K562 (cell line): ENCODE results near the gene DCP1B. TPM values are rescaled to one million over a fixed set of nuclear protein-coding genes. Genes with fewer than 3 reads are reported as not detected.

Experiments used
- ATAC-seq: fragments of 200-7000 bp; cut with Tn5 transposase; 3 replicates; pipeline ENCODE4 v1.9.1; 2020; ENCODE audit warnings: moderate library complexity
- Bru-seq: library from RNA; stranded (reverse); fragments of 400-500 nt; gene quantifications from one replicate; lab custom pipeline; 2021; lab: Mats Ljungman, UMichigan
- BruChase-seq, 2 experiments: library from RNA; stranded (reverse); fragments of 400-500 nt; gene quantifications; one replicate each; lab custom pipeline; 2021; lab: Mats Ljungman, UMichigan
- BruUV-seq: library from RNA; stranded (reverse); fragments of 400-500 nt; replicated peaks from 2 replicates; lab custom pipeline; 2021; lab: Mats Ljungman, UMichigan
- CTCF ChIA-PET: fragments of 300-600 bp; formaldehyde crosslinking; extraction: SDS; loops from one replicate; lab custom pipeline; 2021; ENCODE audit warnings: low intra/inter-chr PET ratio; lab: Yijun Ruan, JAX
- POLR2A ChIA-PET: fragments of 300-600, 350-650 bp; sonication (Branson Sonifier 250); formaldehyde crosslinking; extraction: SDS; loops from one replicate; lab custom pipeline; 2021; ENCODE audit warnings: antibody characterized with exemption, inconsistent platforms; lab: Yijun Ruan, JAX
- DNase-seq, 4 experiments: peaks; one replicate each; pipeline versions ENCODE4 v3.0.0 to v3.0.0-alpha.2; 2011 to 2018; ENCODE audit warnings: low spot score in 3 of 4, mixed read lengths in 3 of 4; ENCODE audit errors: extremely low read depth in 1 of 4
- FAIRE-seq: peaks from 2 replicates; lab custom pipeline; 2011; peaks lifted over from hg19 to GRCh38; lab: Jason Lieb, UNC
- H2AFZ ChIP-seq: 2 replicates; pipeline ENCODE4 v1.6.0; 2011; ENCODE audit warnings: low read depth, low read length, control low read depth, inconsistent platforms
- H3K27ac ChIP-seq: fragments of 200-600 bp; 3 replicates; pipeline ENCODE4 v1.8.0; 2011; ENCODE audit warnings: low read depth, mild to moderate bottlenecking, control low read depth, inconsistent platforms, low read length, moderate library complexity, mixed read lengths; ENCODE audit errors: extremely low read depth
- H3K27me3 ChIP-seq, 2 experiments: fragments of 300-600 bp in 1 of 2; 2 replicates in 1 of 2; 3 replicates in 1 of 2; pipeline versions ENCODE4 v1.6.0 to v1.8.0; 2011; ENCODE audit warnings: inconsistent platforms in 2 of 2, low read length in 2 of 2, mild to moderate bottlenecking in 1 of 2, mixed read lengths in 1 of 2, moderate library complexity in 1 of 2; ENCODE audit not compliant: control insufficient read depth in 2 of 2, insufficient read depth in 2 of 2
- H3K36me3 ChIP-seq: fragments of 300-600 bp; 3 replicates; pipeline ENCODE4 v1.8.0; 2011; ENCODE audit warnings: mild to moderate bottlenecking, low read length, inconsistent platforms; ENCODE audit not compliant: control insufficient read depth, insufficient read depth
- H3K4me1 ChIP-seq, 2 experiments: fragments of 200-600 bp in 1 of 2; replicated peaks in 1 of 2; 2 replicates in 1 of 2; 3 replicates in 1 of 2; pipeline versions ENCODE4 v1.5.1 to v1.8.0; 2011; ENCODE audit warnings: inconsistent platforms in 2 of 2, low read length in 2 of 2, mild to moderate bottlenecking in 1 of 2, mixed read lengths in 1 of 2, moderate library complexity in 1 of 2; ENCODE audit not compliant: control insufficient read depth in 2 of 2, insufficient read depth in 2 of 2
- H3K4me2 ChIP-seq: 2 replicates; pipeline ENCODE4 v1.6.1; 2011; ENCODE audit warnings: low read length, control low read depth, inconsistent platforms, mixed read lengths; ENCODE audit not compliant: insufficient read depth
- H3K4me3 ChIP-seq: fragments of 200-600 bp; sonication (generic), shearing (Covaris generic); 2 replicates; pipeline ENCODE4 v1.5.1; 2016; ENCODE audit warnings: control low read depth, inconsistent platforms
- H3K79me2 ChIP-seq: fragments of 200-600 bp; 3 replicates; pipeline ENCODE4 v1.8.0; 2011; ENCODE audit warnings: low read length, inconsistent platforms; ENCODE audit not compliant: control insufficient read depth, insufficient read depth
- H3K9ac ChIP-seq, 2 experiments: 2 replicates each; pipeline versions ENCODE4 v1.6.0 to v1.6.1; 2011; ENCODE audit warnings: low read depth in 2 of 2, low read length in 2 of 2, control low read depth in 1 of 2, inconsistent platforms in 1 of 2, mild to moderate bottlenecking in 1 of 2, mixed read lengths in 1 of 2; ENCODE audit not compliant: insufficient read depth in 1 of 2
- H3K9me1 ChIP-seq: one replicate; pipeline ENCODE4 v1.6.0; 2011; ENCODE audit warnings: inconsistent platforms, mild to moderate bottlenecking, low read length, moderate library complexity; ENCODE audit not compliant: control insufficient read depth, insufficient read depth
- H3K9me3 ChIP-seq: replicated peaks from 2 replicates; pipeline ENCODE4 v1.5.1; 2011; ENCODE audit warnings: low read depth, low read length, inconsistent platforms; ENCODE audit not compliant: control insufficient read depth, insufficient read depth
- H4K20me1 ChIP-seq: replicated peaks from 2 replicates; pipeline ENCODE4 v1.6.1; 2011; ENCODE audit warnings: low read length, inconsistent platforms, mixed read lengths; ENCODE audit not compliant: control insufficient read depth, insufficient read depth
- ATF7 ChIP-seq: fragments of 450-650 bp; IDR thresholded peaks from 2 replicates; pipeline ENCODE4 v1.7.1; 2014; ENCODE audit warnings: mild to moderate bottlenecking, moderate library complexity
- CBFA2T2 ChIP-seq: fragments of 450-650 bp; conservative IDR thresholded peaks from 2 replicates; pipeline ENCODE4 v1.6.1; 2017; ENCODE audit warnings: mild to moderate bottlenecking
- CCNT2 ChIP-seq: IDR thresholded peaks from 2 replicates; pipeline ENCODE4 v1.6.1; 2011; ENCODE audit warnings: borderline replicate concordance, low read depth, mild to moderate bottlenecking, moderate library complexity, mixed read lengths, low read length; ENCODE audit not compliant: insufficient read length; ENCODE audit errors: extremely low read depth
- HDAC3 ChIP-seq: fragments of 450-650 bp; IDR thresholded peaks from 2 replicates; pipeline ENCODE4 v1.6.1; 2018; ENCODE audit warnings: borderline replicate concordance, mild to moderate bottlenecking, moderate library complexity; ENCODE audit not compliant: partially characterized antibody
- SRF ChIP-seq, 2 experiments: fragments of 250-450, 450-650 bp in 1 of 2; sonication (Bioruptor Pico) in 1 of 2; sonication (generic) in 1 of 2; formaldehyde crosslinking; IDR thresholded peaks; 2 replicates each; pipeline versions ENCODE4 v1.5.0 to v1.5.1; 2020 to 2022; ENCODE audit warnings: mild to moderate bottlenecking in 1 of 2, missing genetic modification reagents in 1 of 2
- U2AF1 ChIP-seq: fragments of 200-400 bp; formaldehyde crosslinking; optimal IDR thresholded peaks from 2 replicates; pipeline ENCODE3; 2017; ENCODE audit warnings: mild to moderate bottlenecking, low read depth, low read length, moderate library complexity
- ZNF263 ChIP-seq: sonication (generic); formaldehyde crosslinking; IDR thresholded peaks from 2 replicates; pipeline ENCODE4 v1.8.0; 2022; ENCODE audit warnings: mild to moderate bottlenecking, missing genetic modification reagents, borderline replicate concordance
- ZNF398 ChIP-seq: fragments of 250-450 bp; sonication (Bioruptor Pico); IDR thresholded peaks from 2 replicates; pipeline ENCODE4 v1.8.0; 2021; ENCODE audit warnings: moderate library complexity, mild to moderate bottlenecking, inconsistent platforms
- WGBS: fragments of 100-300 bp; shearing (Covaris generic); methylation state at CpG from one replicate; pipeline ENCODE4 v1.1.6; 2016; ENCODE audit warnings: low coverage, mixed read lengths; ENCODE audit not compliant: insufficient coverage; ENCODE audit errors: missing lambda C conversion rate; 5-methylcytosine and 5-hydroxymethylcytosine counted together
- in situ Hi-C: fragments of 300-500 bp; cut with MboI; formaldehyde crosslinking; loops from 4 replicates; pipeline ENCODE4 v1.15.0; 2018; ENCODE audit warnings: inconsistent platforms, mixed read lengths
- intact Hi-C: fragments of 100-400 bp; cut with micrococcal nuclease; formaldehyde crosslinking; loops from 2 replicates; pipeline ENCODE4 v1.14.2; 2022
- long read RNA-seq, 3 experiments: library from polyadenylated mRNA in 2 of 3; library from RNA in 1 of 3; unstranded in 2 of 3; stranded (forward) in 1 of 3; transcript quantifications; one replicate each; pipeline ENCODE4 v2.0.0, GENCODE V29; 2019 to 2022
- polyA minus RNA-seq, 3 experiments: library from RNA; depleted of rRNA, polyadenylated mRNA; stranded (reverse); fragments of >200 nt; gene quantifications; 2 replicates each; pipeline ENCODE4 v1.2.3, GENCODE V29; 2011
- polyA plus RNA-seq, 8 experiments: library from polyadenylated mRNA; depleted of rRNA in 4 of 8; stranded (reverse) in 5 of 8; unstranded in 3 of 8; fragments of >200 nt; fragmentation: Nextera tagmentation in 2 of 8; fragmentation: Illumina TruSeq in 1 of 8; extraction: Ambion mirVana in 2 of 8; extraction: Trizol in 1 of 8; gene quantifications; 2 replicates each; pipeline versions ENCODE4 v1.2.1 to v1.2.3, GENCODE V29; 2011 to 2014; ENCODE audit warnings: inconsistent platforms in 1 of 8, missing spikeins in 1 of 8
- total RNA-seq, 7 experiments: library from RNA; depleted of rRNA in 6 of 7; stranded (reverse); fragments of >200 nt in 6 of 7; fragmentation: Illumina TruSeq in 2 of 7; extraction: Trizol in 2 of 7; gene quantifications; 2 replicates each; pipeline versions ENCODE4 v1.2.1 to v1.2.3, GENCODE V29; 2011 to 2021; ENCODE audit warnings: low replicate concordance in 1 of 7
- TF ChIP-seq, protein P1 (sequence below), 2 experiments: fragments of 150-350 bp in 1 of 2; IDR thresholded peaks; 2 replicates each; pipeline ENCODE4 v1.6.1; 2012 to 2016; ENCODE audit warnings: low read depth in 2 of 2, low read length in 2 of 2, mild to moderate bottlenecking in 1 of 2, moderate library complexity in 1 of 2

DCP1B gene
- 3.4 and 6.0 TPM in 2 replicates for total RNA-seq (2011; cell fraction: chromatin; rRNA removed; ENCODE audit: low replicate concordance)
- 2.5 and 2.7 TPM in 2 replicates for total RNA-seq (2011; cell fraction: nucleolus; rRNA removed)
- total RNA-seq (2011; cell fraction: nucleoplasm; rRNA removed) = 4.0 and 6.3 TPM in 2 replicates
- total RNA-seq (2014; rRNA removed) = 2.2 and 3.4 TPM in 2 replicates
- 2.7 and 3.4 TPM in 2 replicates for total RNA-seq (2014; rRNA removed; fragmentation: Illumina TruSeq; extraction: Trizol)
- total RNA-seq (2015; rRNA removed; fragmentation: Illumina TruSeq; extraction: Trizol) = 3.3 and 3.4 TPM in 2 replicates
- total RNA-seq (2021) = 3.8 TPM in 2 replicates
- 6.7 and 7.3 TPM in 2 replicates for polyA plus RNA-seq (2011; rRNA removed)
- 5.5 and 8.0 TPM in 2 replicates for polyA plus RNA-seq (2011; cell fraction: cytosol; rRNA removed)
- 4.5 and 5.5 TPM in 2 replicates for polyA plus RNA-seq (2011; cell fraction: nucleus; rRNA removed)
- polyA plus RNA-seq (2012) = 4.3 and 4.9 TPM in 2 replicates
- polyA plus RNA-seq (2014; fragmentation: Illumina TruSeq; extraction: Trizol) = 4.8 and 6.3 TPM in 2 replicates
- polyA plus RNA-seq (2014; fragmentation: Nextera tagmentation; extraction: Ambion mirVana) = 1 to 10 TPM in 1 of 2 experiments, under 1 TPM in 1; 0.83 to 1.5 TPM
- polyA plus RNA-seq (2014; rRNA removed) = 4.6 and 4.8 TPM in 2 replicates
- 5.1 and 6.7 TPM in 2 replicates for polyA minus RNA-seq (2011; rRNA and poly(A)+ RNA removed)
- 1.5 and 2.7 TPM in 2 replicates for polyA minus RNA-seq (2011; cell fraction: cytosol; rRNA and poly(A)+ RNA removed)
- 4.8 and 4.9 TPM in 2 replicates for polyA minus RNA-seq (2011; cell fraction: nucleus; rRNA and poly(A)+ RNA removed)
- percentile 55 among the genes with signal in this experiment for Bru-seq, nascent RNA
- percentile 53 among the genes with signal in this experiment for BruChase-seq, experiment 1, labeled RNA remaining after a 2-hour chase
- percentile 51 among the genes with signal in this experiment for BruChase-seq, experiment 2, labeled RNA remaining after a 6-hour chase
- long read RNA-seq, experiment 1, transcript DCP1B-201 (9 exons, 2,086 nt) = major isoform, 8 of 12 reads
- long read RNA-seq, experiment 1, partial matches to known transcripts = 2 of 12 reads
- long read RNA-seq, experiment 1, other reads (novel, unspliced or antisense) = 1 of 12 reads
- long read RNA-seq, experiment 2, partial matches to known transcripts = 0 of 1 reads
- long read RNA-seq, experiment 2, other reads (novel, unspliced or antisense) = 0 of 1 reads
- long read RNA-seq, experiment 3, partial matches to known transcripts = 0 of 4 reads
- long read RNA-seq, experiment 3, other reads (novel, unspliced or antisense) = 0 of 4 reads

DNA sequence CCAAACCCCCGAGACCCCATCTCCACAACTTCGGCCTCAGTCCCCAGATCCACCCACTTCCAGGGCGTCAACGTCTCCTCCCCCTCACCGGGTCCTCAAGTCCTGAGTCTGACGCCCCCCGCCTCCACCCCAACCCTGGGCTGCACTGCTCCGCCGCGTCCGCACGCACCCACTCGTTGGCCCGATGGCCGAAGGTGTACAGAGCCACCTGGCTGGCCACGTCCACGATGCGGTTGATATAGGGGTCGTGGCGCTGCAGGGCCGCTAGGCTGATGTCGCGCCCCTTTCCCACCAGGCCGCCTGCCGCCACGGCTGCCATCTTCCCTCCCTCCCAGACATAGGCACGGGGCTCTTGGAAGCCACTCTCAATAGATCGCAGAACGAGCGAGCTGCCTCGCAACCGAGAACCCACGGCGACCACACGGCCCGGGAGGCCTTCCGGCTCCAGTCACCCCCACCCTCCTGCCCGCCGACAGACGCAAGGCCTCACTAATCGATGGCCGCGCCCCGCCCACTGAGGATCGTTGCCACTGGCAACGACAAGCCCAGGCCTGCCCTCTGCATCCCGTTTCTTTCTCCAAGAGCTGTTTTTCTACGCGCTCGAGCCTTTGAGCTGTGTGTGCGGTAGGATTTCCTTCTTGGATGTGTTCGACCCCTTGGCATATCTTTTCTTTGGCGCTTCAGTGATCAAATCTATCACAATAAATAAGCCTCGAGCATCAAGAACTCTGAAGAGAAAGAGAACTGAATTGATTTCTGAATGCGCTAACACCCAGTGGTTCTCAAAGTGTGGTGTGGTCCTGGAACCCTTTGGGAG lies at the start of gene DCP1B:
TSS of gene DCP1B (minus strand) at position 345 of the 817 bp plus-strand sequence. CDS start at position 319, 26 bp downstream.
- FAIRE-seq = peak; percentile 92
- H3K36me3 ChIP-seq = no peaks in the 10 kb centered on the region
- H3K4me2 ChIP-seq = peak within 1 kb of the TSS; percentile 97
- WGBS = 8% methylated on average over 25 of the region's 55 CpGs
- peak; percentile 100 for ATAC-seq
- ChIA-PET CTCF (no interaction called here), POLR2A (interaction anchor here (0.7 kb wide), 4 partner anchors 18 to 1594 kb away, joined by 3 to 4 read pairs (median 3); no protein-coding TSS in a partner anchor)
- H3K27me3 ChIP-seq = no peaks in the 10 kb centered on the region
- no peaks in the 10 kb centered on the region for H3K9me3 ChIP-seq
- H3K27ac ChIP-seq = peak within 1 kb of the TSS; percentile 70
- H3K9ac ChIP-seq = peak within 1 kb of the TSS; percentile 81 to 94
- BruUV-seq = no TSS peak
- intact Hi-C loops (loop anchor here (2.0 kb wide), 1 partner anchor 26 kb away; no protein-coding TSS in a partner anchor), in situ Hi-C loops (no loop called here)
- H3K9me1 ChIP-seq = no peaks in the 10 kb centered on the region
- peak; percentile 87 to 93 (median 90) for DNase-seq
- peaks cover 0 to 3% of the 10 kb centered on the region in 2 experiments; a peak in 1 of 5 replicates for H3K4me1 ChIP-seq
- H4K20me1 ChIP-seq = no peaks in the 10 kb centered on the region
- peaks cover 10% of the 10 kb centered on the region; the same call in 2 of the 3 replicates for H3K79me2 ChIP-seq
- peak within 1 kb of the TSS; percentile 97 for H2AFZ ChIP-seq
- peak within 1 kb of the TSS; percentile 94 for H3K4me3 ChIP-seq
- TF ChIP-seq U2AF1 = no peak
- peak; percentile 43 for TF ChIP-seq CCNT2
- TF ChIP-seq SRF (CRISPR knock-in tag; IDR thresholded peaks at IDR 0.05) = no peak
- peak; percentile 75 for TF ChIP-seq ATF7
- no peak; the same call in 1 of the 2 replicates for TF ChIP-seq ZNF263
- no peak for TF ChIP-seq CBFA2T2
- TF ChIP-seq HDAC3 = no peak
- TF ChIP-seq, protein P1, sequence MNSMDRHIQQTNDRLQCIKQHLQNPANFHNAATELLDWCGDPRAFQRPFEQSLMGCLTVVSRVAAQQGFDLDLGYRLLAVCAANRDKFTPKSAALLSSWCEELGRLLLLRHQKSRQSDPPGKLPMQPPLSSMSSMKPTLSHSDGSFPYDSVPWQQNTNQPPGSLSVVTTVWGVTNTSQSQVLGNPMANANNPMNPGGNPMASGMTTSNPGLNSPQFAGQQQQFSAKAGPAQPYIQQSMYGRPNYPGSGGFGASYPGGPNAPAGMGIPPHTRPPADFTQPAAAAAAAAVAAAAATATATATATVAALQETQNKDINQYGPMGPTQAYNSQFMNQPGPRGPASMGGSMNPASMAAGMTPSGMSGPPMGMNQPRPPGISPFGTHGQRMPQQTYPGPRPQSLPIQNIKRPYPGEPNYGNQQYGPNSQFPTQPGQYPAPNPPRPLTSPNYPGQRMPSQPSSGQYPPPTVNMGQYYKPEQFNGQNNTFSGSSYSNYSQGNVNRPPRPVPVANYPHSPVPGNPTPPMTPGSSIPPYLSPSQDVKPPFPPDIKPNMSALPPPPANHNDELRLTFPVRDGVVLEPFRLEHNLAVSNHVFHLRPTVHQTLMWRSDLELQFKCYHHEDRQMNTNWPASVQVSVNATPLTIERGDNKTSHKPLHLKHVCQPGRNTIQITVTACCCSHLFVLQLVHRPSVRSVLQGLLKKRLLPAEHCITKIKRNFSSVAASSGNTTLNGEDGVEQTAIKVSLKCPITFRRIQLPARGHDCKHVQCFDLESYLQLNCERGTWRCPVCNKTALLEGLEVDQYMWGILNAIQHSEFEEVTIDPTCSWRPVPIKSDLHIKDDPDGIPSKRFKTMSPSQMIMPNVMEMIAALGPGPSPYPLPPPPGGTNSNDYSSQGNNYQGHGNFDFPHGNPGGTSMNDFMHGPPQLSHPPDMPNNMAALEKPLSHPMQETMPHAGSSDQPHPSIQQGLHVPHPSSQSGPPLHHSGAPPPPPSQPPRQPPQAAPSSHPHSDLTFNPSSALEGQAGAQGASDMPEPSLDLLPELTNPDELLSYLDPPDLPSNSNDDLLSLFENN (IDR thresholded peaks at IDR 0.05; ENCODE audit: low read depth in 2 of 2, low read length in 2 of 2) = peak in 1 of 2 experiments; percentile 91; a peak in 2 of 4 replicates
- TF ChIP-seq ZNF398 (CRISPR knock-in tag) = no peak
